Hippocampal formation (tissue), 2 donors: ENCODE results near the gene THOC5.
"Not testable (repeated sequence)": the region's sequence is repeated elsewhere in the genome, so short reads cannot be mapped to it uniquely, and the experiment has no call there.

Source experiments
- DNase-seq, 2 donors: peaks; one replicate each; lab custom pipeline; 2025; lab: John Stamatoyannopoulos, UW

The THOC5 gene

GRCh38 chr22:29510542-29510941 lies 43.0 kb downstream of the THOC5 start:
- DNase-seq: no peak

GRCh38 chr22:29509815-29510214 lies 43.7 kb downstream of the THOC5 start:
- no peak for DNase-seq

- DNase-seq: no peak
These were observed 44.3 kb downstream of the THOC5 start for GRCh38 chr22:29509298-29509697.

- no peak for DNase-seq
These were observed 49.7 kb downstream of the THOC5 start for GRCh38 chr22:29503811-29504372.

GRCh38 chr22:29499852-29500251 lies 53.7 kb downstream of the THOC5 start:
- no peak for DNase-seq

- no peak for DNase-seq
These were observed 59.9 kb downstream of the THOC5 start for GRCh38 chr22:29493636-29494035.

- no peak for DNase-seq
These were observed 62.5 kb downstream of the THOC5 start for GRCh38 chr22:29491012-29491411.

GRCh38 chr22:29489127-29489780 lies 64.3 kb downstream of the THOC5 start:
- not testable (repeated sequence) for DNase-seq

GRCh38 chr22:29487426-29487986 lies 66.1 kb downstream of the THOC5 start:
- no peak for DNase-seq

GRCh38 chr22:29485448-29485847 lies 68.1 kb downstream of the THOC5 start:
- DNase-seq: no peak

- no peak for DNase-seq
These were observed 68.9 kb downstream of the THOC5 start for GRCh38 chr22:29484642-29485041.

- DNase-seq: no peak
These were observed 70.3 kb downstream of the THOC5 start for GRCh38 chr22:29483254-29483653.

- DNase-seq: no peak
These were observed 70.8 kb downstream of the THOC5 start for GRCh38 chr22:29482726-29483125.

- DNase-seq: no peak
These were observed 71.3 kb downstream of the THOC5 start for GRCh38 chr22:29482253-29482652.

- no peak for DNase-seq
These were observed 72.1 kb downstream of the THOC5 start for GRCh38 chr22:29481265-29482000.

GRCh38 chr22:29480512-29481264 lies 72.9 kb downstream of the THOC5 start:
- no peak for DNase-seq

GRCh38 chr22:29480262-29480511 lies 73.4 kb downstream of the THOC5 start:
- no peak for DNase-seq

- no peak for DNase-seq
These were observed 73.9 kb downstream of the THOC5 start, which contains the start of gene NEFH for GRCh38 chr22:29479417-29480261. TSS of gene NEFH (plus strand) at chr22:29480218. CDS start at chr22:29480263, 45 bp downstream.

- no peak for DNase-seq
These were observed 75.0 kb downstream of the THOC5 start for GRCh38 chr22:29478326-29479276.

GRCh38 chr22:29477723-29478318 lies 75.7 kb downstream of the THOC5 start:
- no peak for DNase-seq
